Measurements from ENCODE around the gene NKTR.

DNA sequence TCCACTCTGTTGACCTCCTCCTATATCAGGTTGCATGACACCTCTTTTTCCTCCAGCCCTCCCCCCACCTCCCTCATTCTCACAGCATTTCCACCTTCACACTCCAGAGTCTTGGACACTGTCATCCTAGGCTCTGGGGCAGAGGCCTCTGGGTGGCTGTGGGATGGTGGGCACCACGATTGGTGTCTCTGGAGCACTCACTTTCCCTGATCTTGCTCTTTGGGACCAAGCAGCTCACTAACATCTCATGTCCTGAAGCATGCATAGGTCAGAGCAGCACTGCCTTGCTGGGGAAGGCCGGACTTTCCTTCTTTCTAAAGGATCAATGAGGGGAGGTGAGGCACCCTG is 67.9 kb downstream of the NKTR start:
- TF ChIP-seq CTCF (IDR thresholded peaks at IDR 0.05): no peak
- TF ChIP-seq EP300 (IDR thresholded peaks at IDR 0.05): no peak
- TF ChIP-seq POLR2A (IDR thresholded peaks at IDR 0.05): no peak
- no peak for TF ChIP-seq POLR2AphosphoS5 (IDR thresholded peaks at IDR 0.05)

Measured in upper lobe of left lung (tissue), 4 donors.